Measurements from ENCODE around the gene TMEM80.

DNA sequence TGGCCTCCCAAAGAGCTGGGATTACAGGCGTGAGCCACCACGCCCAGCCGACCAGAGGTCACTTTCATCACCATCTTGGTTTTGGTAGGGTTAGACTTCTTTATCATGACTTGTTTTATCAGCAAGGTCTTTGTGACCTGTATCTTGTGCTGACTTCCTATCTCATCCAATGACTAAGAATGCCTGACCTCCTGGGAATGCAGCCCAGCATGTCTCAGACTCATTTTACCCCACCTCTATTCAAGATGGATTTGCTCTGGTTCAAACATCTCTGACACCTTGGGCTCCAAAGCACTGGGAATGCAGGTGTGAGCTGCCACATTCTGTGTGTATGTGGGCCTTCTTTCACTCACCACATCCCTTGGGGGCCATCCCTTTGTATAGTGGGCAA is 46.5 kb downstream of the TMEM80 start:
- TF ChIP-seq, protein P1, sequence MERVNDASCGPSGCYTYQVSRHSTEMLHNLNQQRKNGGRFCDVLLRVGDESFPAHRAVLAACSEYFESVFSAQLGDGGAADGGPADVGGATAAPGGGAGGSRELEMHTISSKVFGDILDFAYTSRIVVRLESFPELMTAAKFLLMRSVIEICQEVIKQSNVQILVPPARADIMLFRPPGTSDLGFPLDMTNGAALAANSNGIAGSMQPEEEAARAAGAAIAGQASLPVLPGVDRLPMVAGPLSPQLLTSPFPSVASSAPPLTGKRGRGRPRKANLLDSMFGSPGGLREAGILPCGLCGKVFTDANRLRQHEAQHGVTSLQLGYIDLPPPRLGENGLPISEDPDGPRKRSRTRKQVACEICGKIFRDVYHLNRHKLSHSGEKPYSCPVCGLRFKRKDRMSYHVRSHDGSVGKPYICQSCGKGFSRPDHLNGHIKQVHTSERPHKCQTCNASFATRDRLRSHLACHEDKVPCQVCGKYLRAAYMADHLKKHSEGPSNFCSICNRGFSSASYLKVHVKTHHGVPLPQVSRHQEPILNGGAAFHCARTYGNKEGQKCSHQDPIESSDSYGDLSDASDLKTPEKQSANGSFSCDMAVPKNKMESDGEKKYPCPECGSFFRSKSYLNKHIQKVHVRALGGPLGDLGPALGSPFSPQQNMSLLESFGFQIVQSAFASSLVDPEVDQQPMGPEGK (CRISPR knock-in tag; IDR thresholded peaks at IDR 0.05; ENCODE audit: borderline replicate concordance), result no peak
- TF ChIP-seq ZNF8 (CRISPR knock-in tag; IDR thresholded peaks at IDR 0.05) (no peak), ISL1 (CRISPR knock-in tag; IDR thresholded peaks at IDR 0.05) (no peak), GLIS3 (CRISPR knock-in tag; IDR thresholded peaks at IDR 0.05) (no peak), ZFP3 (CRISPR knock-in tag; IDR thresholded peaks at IDR 0.05) (no peak), ESRRG (CRISPR knock-in tag; IDR thresholded peaks at IDR 0.05) (no peak), SNAI2 (CRISPR knock-in tag; IDR thresholded peaks at IDR 0.05) (no peak), BACH2 (CRISPR knock-in tag; IDR thresholded peaks at IDR 0.05; ENCODE audit: borderline replicate concordance) (no peak)
- TF ChIP-seq, protein P2, sequence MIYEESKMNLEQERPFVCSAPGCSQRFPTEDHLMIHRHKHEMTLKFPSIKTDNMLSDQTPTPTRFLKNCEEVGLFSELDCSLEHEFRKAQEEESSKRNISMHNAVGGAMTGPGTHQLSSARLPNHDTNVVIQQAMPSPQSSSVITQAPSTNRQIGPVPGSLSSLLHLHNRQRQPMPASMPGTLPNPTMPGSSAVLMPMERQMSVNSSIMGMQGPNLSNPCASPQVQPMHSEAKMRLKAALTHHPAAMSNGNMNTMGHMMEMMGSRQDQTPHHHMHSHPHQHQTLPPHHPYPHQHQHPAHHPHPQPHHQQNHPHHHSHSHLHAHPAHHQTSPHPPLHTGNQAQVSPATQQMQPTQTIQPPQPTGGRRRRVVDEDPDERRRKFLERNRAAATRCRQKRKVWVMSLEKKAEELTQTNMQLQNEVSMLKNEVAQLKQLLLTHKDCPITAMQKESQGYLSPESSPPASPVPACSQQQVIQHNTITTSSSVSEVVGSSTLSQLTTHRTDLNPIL (CRISPR knock-in tag; IDR thresholded peaks at IDR 0.05; ENCODE audit: low read depth), result no peak
- TF ChIP-seq, protein P3, sequence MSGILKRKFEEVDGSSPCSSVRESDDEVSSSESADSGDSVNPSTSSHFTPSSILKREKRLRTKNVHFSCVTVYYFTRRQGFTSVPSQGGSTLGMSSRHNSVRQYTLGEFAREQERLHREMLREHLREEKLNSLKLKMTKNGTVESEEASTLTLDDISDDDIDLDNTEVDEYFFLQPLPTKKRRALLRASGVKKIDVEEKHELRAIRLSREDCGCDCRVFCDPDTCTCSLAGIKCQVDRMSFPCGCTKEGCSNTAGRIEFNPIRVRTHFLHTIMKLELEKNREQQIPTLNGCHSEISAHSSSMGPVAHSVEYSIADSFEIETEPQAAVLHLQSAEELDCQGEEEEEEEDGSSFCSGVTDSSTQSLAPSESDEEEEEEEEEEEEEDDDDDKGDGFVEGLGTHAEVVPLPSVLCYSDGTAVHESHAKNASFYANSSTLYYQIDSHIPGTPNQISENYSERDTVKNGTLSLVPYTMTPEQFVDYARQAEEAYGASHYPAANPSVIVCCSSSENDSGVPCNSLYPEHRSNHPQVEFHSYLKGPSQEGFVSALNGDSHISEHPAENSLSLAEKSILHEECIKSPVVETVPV (CRISPR knock-in tag; IDR thresholded peaks at IDR 0.05), result no peak
- TF ChIP-seq, protein P4, sequence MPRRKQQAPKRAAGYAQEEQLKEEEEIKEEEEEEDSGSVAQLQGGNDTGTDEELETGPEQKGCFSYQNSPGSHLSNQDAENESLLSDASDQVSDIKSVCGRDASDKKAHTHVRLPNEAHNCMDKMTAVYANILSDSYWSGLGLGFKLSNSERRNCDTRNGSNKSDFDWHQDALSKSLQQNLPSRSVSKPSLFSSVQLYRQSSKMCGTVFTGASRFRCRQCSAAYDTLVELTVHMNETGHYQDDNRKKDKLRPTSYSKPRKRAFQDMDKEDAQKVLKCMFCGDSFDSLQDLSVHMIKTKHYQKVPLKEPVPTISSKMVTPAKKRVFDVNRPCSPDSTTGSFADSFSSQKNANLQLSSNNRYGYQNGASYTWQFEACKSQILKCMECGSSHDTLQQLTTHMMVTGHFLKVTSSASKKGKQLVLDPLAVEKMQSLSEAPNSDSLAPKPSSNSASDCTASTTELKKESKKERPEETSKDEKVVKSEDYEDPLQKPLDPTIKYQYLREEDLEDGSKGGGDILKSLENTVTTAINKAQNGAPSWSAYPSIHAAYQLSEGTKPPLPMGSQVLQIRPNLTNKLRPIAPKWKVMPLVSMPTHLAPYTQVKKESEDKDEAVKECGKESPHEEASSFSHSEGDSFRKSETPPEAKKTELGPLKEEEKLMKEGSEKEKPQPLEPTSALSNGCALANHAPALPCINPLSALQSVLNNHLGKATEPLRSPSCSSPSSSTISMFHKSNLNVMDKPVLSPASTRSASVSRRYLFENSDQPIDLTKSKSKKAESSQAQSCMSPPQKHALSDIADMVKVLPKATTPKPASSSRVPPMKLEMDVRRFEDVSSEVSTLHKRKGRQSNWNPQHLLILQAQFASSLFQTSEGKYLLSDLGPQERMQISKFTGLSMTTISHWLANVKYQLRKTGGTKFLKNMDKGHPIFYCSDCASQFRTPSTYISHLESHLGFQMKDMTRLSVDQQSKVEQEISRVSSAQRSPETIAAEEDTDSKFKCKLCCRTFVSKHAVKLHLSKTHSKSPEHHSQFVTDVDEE (CRISPR knock-in tag; IDR thresholded peaks at IDR 0.05), result no peak
